Stomach (tissue), 4 donors: ENCODE results near the gene TBC1D5.

Experiments
- CTCF ChIP-seq, 7 experiments: fragments of 450-650 bp in 4 of 7; fragments of 200-600 bp in 3 of 7; sonication (generic) in 3 of 7; IDR thresholded peaks; one replicate each; pipeline ENCODE4 v1.5.1; 2016 to 2019; ENCODE audit warnings: antibody characterized with exemption in 7 of 7, control low read depth in 2 of 7, mild to moderate bottlenecking in 1 of 7
- EP300 ChIP-seq: sonication (generic); formaldehyde crosslinking; IDR thresholded peaks from one replicate; pipeline ENCODE4 v1.6.1; 2017; ENCODE audit warnings: antibody characterized with exemption
- POLR2A ChIP-seq, 4 donors: fragments of 450-650 bp; IDR thresholded peaks; one replicate each; pipeline ENCODE4 v1.6.1; 2016; ENCODE audit warnings: antibody characterized with exemption in 4 of 4, control low read depth in 2 of 4, mild to moderate bottlenecking in 1 of 4, moderate library complexity in 1 of 4

GRCh38 chr3:17154941-17155340 lies 587.5 kb downstream of the TBC1D5 start:
- TF ChIP-seq CTCF (IDR thresholded peaks at IDR 0.05), result no peak
- no peak for TF ChIP-seq EP300
- no peak for TF ChIP-seq POLR2A (IDR thresholded peaks at IDR 0.05)
